SK-N-SH treated with all-trans-retinoic acid at 6 μM for 48 hours (cell line): ENCODE measurements around the gene GFPT1.

Source experiments
- ARNTL ChIP-seq: fragments of 450-650 bp; formaldehyde crosslinking; IDR thresholded peaks from 2 replicates; pipeline ENCODE4 v1.5.0; 2020; ENCODE audit warnings: low read depth, mild to moderate bottlenecking, moderate library complexity, borderline replicate concordance
- CREB5 ChIP-seq: fragments of 250-450 bp; sonication (Bioruptor Pico); IDR thresholded peaks from 2 replicates; pipeline ENCODE4 v1.5.1; 2020; ENCODE audit warnings: low read depth, mild to moderate bottlenecking, moderate library complexity
- ISL1 ChIP-seq: fragments of 250-450 bp; sonication (Bioruptor Pico); IDR thresholded peaks from 2 replicates; pipeline ENCODE4 v2.1.2; 2022; ENCODE audit warnings: mild to moderate bottlenecking, moderate library complexity
- PATZ1 ChIP-seq: fragments of 250-450 bp; sonication (Bioruptor Pico); IDR thresholded peaks from 2 replicates; pipeline ENCODE4 v1.8.0; 2020; ENCODE audit warnings: mild to moderate bottlenecking, moderate library complexity, borderline replicate concordance
- RARB ChIP-seq: fragments of 250-450 bp; sonication (Bioruptor Pico); IDR thresholded peaks from 2 replicates; pipeline ENCODE4 v1.8.0; 2021; ENCODE audit warnings: mild to moderate bottlenecking, moderate library complexity
- TCF4 ChIP-seq: fragments of 250-450 bp; sonication (Bioruptor Pico); IDR thresholded peaks from 2 replicates; pipeline ENCODE4 v1.8.0; 2021; ENCODE audit warnings: mild to moderate bottlenecking, moderate library complexity, borderline replicate concordance
- TOX ChIP-seq: fragments of 250-450 bp; sonication (Bioruptor Pico); IDR thresholded peaks from 2 replicates; pipeline ENCODE4 v1.8.0; 2021; ENCODE audit warnings: mild to moderate bottlenecking, moderate library complexity, borderline replicate concordance
- ZFP30 ChIP-seq: fragments of 450-650 bp; formaldehyde crosslinking; IDR thresholded peaks from 2 replicates; pipeline ENCODE4 v1.5.0; 2022; ENCODE audit warnings: mild to moderate bottlenecking, moderate library complexity
- ZNF565 ChIP-seq: fragments of 450-650 bp; formaldehyde crosslinking; conservative IDR thresholded peaks from 2 replicates; pipeline ENCODE4 v1.5.0; 2020; ENCODE audit warnings: low read depth, mild to moderate bottlenecking, moderate library complexity

GRCh38 chr2:69340101-69340775, 46.8 kb downstream of the GFPT1 start:
- no peak for TF ChIP-seq TCF4
- TF ChIP-seq RARB (CRISPR knock-in tag): no peak
- no peak for TF ChIP-seq TOX (CRISPR knock-in tag)
- no peak for TF ChIP-seq CREB5 (CRISPR knock-in tag)
- TF ChIP-seq PATZ1: no peak
- peak; percentile 23; the same call in 1 of the 2 replicates for TF ChIP-seq ISL1 (CRISPR knock-in tag)
- no peak for TF ChIP-seq ARNTL (CRISPR knock-in tag)
- no peak for TF ChIP-seq ZFP30
- no peak for TF ChIP-seq ZNF565 (CRISPR knock-in tag)
